AG04450 (cell line): Measurements from ENCODE around the gene CDX4. TPM values are rescaled to one million over a fixed set of nuclear protein-coding genes. Genes with fewer than 3 reads are reported as not detected.

Source experiments
- CTCF ChIA-PET: fragments of 300-600, 350-600 bp; formaldehyde crosslinking; extraction: SDS; loops from one replicate; lab custom pipeline; 2022; ENCODE audit warnings: antibody characterized with exemption, inconsistent platforms; lab: Charles Lee
- POLR2A ChIA-PET: fragments of 350-600 bp; formaldehyde crosslinking; extraction: SDS; loops from one replicate; lab custom pipeline; 2021; ENCODE audit warnings: antibody characterized with exemption, inconsistent platforms; lab: Yijun Ruan, JAX
- DNase-seq: peaks from one replicate; pipeline ENCODE4 v3.0.0-alpha.2; 2011; ENCODE audit warnings: low read depth, low spot score
- H3K27ac ChIP-seq: one replicate; pipeline ENCODE4 v1.5.1; 2012; ENCODE audit warnings: low read depth, low read length, control low read depth
- H3K27me3 ChIP-seq: one replicate; pipeline ENCODE4 v1.6.0; 2012; ENCODE audit warnings: low read length; ENCODE audit not compliant: control insufficient read depth, insufficient read depth
- H3K4me3 ChIP-seq: 2 replicates; pipeline ENCODE4 v1.5.1; 2011; ENCODE audit warnings: mild to moderate bottlenecking, low read depth, low read length, control low read depth
- H3K9me3 ChIP-seq: 2 replicates; pipeline ENCODE4 v1.5.1; 2012; ENCODE audit warnings: low read length; ENCODE audit not compliant: control insufficient read depth, insufficient read depth
- CTCF ChIP-seq: IDR thresholded peaks from 2 replicates; pipeline ENCODE4 v1.5.1; 2011; ENCODE audit warnings: low read depth, low read length, control low read depth, inconsistent platforms
- polyA plus RNA-seq: library from polyadenylated mRNA; depleted of rRNA; stranded (reverse); fragments of >200 nt; gene quantifications from 2 replicates; pipeline ENCODE4 v1.2.3, GENCODE V29; 2011

Gene CDX4
- polyA plus RNA-seq, 1 experiment, result not detected

- POLR2A ChIA-PET, result no interaction called here
These were observed 500 bp downstream of the CDX4 start for GRCh38 chrX:73447311-73447794.

GRCh38 chrX:73448379-73448778, 1.5 kb downstream of the CDX4 start:
- no peak overlapping the region for H3K4me3 ChIP-seq
- peaks cover 17% of the 10 kb centered on the region for H3K27me3 ChIP-seq
- DNase-seq, result no peak
- H3K9me3 ChIP-seq, result no peaks in the 10 kb centered on the region; the same call in 1 of the 2 replicates
- ChIA-PET POLR2A (no interaction called here), CTCF (no interaction called here)
- no peak for TF ChIP-seq CTCF
- no peak overlapping the region for H3K27ac ChIP-seq

More at GRCh38 chrX:73447311-73447794, 500 bp downstream of the CDX4 start:
- CTCF ChIA-PET, result no interaction called here
- Histone ChIP-seq H3K27me3 (peaks cover 17% of the 10 kb centered on the region), H3K27ac (no peak overlapping the region), H3K4me3 (no peak overlapping the region), H3K9me3 (no peaks in the 10 kb centered on the region; the same call in 1 of the 2 replicates)
- no peak for DNase-seq
- TF ChIP-seq CTCF, result no peak

GRCh38 chrX:73455171-73455570, 8.3 kb downstream of the CDX4 start:
- no peak overlapping the region for H3K27ac ChIP-seq
- H3K4me3 ChIP-seq, result no peak overlapping the region
- TF ChIP-seq CTCF, result no peak
- H3K27me3 ChIP-seq, result no peaks in the 10 kb centered on the region
- POLR2A ChIA-PET, result no interaction called here
- CTCF ChIA-PET, result no interaction called here
- DNase-seq, result no peak
- H3K9me3 ChIP-seq, result no peaks in the 10 kb centered on the region

- no peak for TF ChIP-seq CTCF
- Histone ChIP-seq H3K27me3 (no peaks in the 10 kb centered on the region), H3K9me3 (no peaks in the 10 kb centered on the region), H3K27ac (no peak overlapping the region), H3K4me3 (no peak overlapping the region)
- ChIA-PET CTCF (no interaction called here), POLR2A (no interaction called here)
- no peak for DNase-seq
These were observed 10.5 kb downstream of the CDX4 start for GRCh38 chrX:73457306-73457705.

GRCh38 chrX:73468376-73468775, 21.5 kb downstream of the CDX4 start:
- TF ChIP-seq CTCF, result no peak
- H3K9me3 ChIP-seq, result no peaks in the 10 kb centered on the region
- H3K4me3 ChIP-seq, result no peak overlapping the region
- no peak for DNase-seq
- ChIA-PET POLR2A (no interaction called here), CTCF (no interaction called here)
- no peak overlapping the region for H3K27ac ChIP-seq
- H3K27me3 ChIP-seq, result no peaks in the 10 kb centered on the region
